Stimulated activated CD4-positive, alpha-beta T cell treated with anti-CD3 and anti-CD28 coated beads, Interleukin-4, amount 100 ng/mL, for 24 hours (primary cell): ENCODE results near the gene GIMAP8.
"Not testable (repeated sequence)": the region's sequence is repeated elsewhere in the genome, so short reads cannot be mapped to it uniquely, and the experiment has no call there.

Experiments used
- DNase-seq: peaks from one replicate; pipeline ENCODE4 v3.0.0-alpha.2; 2020

GIMAP8 gene

DNA sequence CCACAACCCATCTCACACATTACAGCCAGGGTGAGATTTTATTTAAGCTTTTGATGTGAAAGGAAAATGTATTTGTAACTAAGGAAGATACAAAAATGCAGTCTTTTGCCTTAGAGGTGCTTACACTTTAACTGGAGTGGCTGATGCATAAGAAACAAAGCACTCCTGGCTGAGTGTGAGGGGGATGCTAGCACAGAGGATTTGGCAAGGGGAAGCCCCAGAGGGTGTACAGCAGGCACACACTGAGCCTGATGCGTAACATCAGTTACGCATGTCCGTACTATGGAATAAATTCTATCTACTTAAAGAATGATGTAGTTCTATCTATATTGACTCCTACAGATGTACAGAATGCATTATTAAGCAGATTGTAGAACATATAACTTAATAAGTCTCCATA, 17.8 kb downstream of the GIMAP8 start:
- DNase-seq = peak; percentile 40

DNA sequence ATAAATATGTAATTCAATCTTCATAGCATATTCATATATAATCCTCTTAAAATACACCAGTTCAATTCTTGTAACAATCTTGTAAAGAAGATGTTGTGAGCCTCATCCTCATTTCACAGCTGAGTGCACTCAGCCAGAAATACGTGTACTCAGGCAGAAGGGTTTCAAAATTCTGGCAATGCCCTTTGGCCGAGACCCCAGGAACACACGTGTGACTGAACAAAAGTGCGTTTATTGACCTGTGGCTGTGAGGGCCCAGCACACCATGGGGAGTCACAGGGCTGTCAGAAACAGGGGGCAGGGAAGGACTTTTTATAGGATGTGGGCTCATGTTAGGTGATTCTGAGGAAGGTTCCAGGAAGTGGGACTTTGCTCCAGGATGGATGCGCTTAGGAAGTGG, 21.5 kb downstream of the GIMAP8 start:
- DNase-seq = no peak

GRCh38 chr7:150473902-150474301, 23.5 kb downstream of the GIMAP8 start:
- no peak for DNase-seq

DNA sequence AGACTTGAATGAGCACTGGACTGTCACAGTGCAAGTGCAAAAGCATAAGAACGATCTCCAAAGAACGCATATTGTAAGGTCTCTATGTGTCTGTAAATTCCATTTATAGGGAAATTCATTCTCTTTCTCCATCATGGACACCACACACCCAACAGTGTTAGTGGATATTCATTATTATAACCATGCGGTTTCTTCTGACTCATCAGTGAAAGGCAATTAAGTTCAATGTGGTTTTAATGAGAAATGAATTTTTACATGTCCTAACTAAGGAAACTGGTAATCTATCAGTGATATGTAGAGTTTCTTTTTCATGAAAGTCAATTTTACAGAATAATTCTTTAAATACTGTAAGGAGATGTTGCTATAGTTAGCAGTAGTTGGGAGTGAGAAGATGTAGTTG, 25.9 kb downstream of the GIMAP8 start:
- no peak for DNase-seq

DNA sequence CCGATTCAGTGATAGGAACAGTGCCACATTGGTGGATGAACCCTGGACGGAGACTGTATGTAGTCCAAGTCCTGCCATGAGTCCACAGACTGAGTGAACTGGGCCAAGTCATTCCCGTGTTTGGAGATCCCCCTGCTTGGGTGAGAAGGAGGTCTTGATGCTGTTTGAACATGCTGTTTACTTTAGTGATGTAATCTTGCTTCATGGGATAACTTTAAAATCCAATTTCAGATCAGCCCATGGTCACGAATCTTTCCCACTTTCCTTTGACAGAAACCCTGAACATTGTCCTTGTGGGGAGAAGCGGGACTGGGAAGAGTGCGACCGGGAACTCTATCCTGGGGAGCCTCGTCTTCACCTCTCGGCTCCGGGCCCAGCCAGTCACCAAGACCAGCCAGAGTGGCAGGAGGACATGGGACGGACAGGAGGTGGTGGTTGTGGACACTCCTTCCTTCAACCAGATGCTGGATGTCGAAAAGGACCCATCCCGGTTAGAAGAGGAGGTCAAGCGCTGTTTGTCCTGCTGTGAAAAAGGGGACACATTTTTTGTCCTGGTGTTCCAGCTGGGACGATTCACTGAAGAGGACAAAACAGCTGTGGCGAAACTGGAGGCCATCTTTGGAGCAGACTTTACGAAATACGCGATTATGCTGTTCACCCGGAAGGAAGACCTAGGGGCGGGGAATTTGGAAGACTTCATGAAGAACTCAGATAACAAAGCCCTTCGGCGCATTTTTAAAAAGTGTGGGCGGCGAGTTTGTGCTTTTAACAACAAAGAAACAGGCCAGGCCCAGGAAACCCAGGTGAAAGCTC, 26.6 kb downstream of the GIMAP8 start:
- no peak for DNase-seq

GRCh38 chr7:150479023-150479716, 28.7 kb downstream of the GIMAP8 start:
- peak; percentile 38 for DNase-seq

GRCh38 chr7:150481186-150481920, 30.9 kb downstream of the GIMAP8 start:
- peak; percentile 37 for DNase-seq

- no peak for DNase-seq
Measured at GRCh38 chr7:150481922-150482321, 31.5 kb downstream of the GIMAP8 start.

DNA sequence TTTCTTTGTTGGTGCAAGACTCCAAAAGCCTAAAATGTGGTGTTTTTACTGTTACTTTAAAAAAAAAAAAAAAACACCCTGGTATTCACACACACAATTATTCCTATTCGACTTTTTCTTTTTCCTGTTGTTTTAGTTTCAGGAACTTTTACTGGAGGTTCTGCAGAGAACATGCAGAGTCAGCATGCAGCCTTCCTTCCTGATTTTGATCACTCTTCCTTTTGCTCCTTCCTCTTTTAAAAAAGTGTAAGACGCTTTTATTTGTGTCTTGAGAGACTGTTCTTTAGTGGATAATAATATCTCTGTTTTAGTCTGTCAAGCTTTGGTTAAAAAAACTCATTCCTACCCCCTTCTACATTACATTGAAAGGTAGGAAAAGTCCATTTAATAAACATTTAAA, 33.1 kb downstream of the GIMAP8 start:
- DNase-seq = not testable (repeated sequence)

GRCh38 chr7:150484071-150484470, 33.6 kb downstream of the GIMAP8 start:
- DNase-seq = not testable (repeated sequence)

DNA sequence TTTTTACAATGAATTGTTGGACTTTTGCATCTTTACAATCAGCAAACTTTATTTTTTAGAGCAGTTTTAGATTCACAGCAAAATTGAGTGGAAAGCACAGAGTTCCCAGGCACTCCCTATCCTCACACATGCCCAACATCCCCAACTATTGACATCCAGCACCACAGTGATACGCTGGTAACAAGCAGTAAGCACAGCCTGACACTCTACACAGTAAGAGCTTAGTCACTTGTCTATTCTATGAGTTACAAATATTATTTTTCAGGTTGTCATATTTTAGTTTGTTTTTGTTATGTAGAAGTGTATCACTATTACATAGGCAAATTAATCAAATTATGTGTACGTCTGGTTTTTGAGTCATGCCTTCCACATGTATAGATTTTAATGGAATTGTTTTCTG, 37.2 kb downstream of the GIMAP8 start:
- no peak for DNase-seq

DNA sequence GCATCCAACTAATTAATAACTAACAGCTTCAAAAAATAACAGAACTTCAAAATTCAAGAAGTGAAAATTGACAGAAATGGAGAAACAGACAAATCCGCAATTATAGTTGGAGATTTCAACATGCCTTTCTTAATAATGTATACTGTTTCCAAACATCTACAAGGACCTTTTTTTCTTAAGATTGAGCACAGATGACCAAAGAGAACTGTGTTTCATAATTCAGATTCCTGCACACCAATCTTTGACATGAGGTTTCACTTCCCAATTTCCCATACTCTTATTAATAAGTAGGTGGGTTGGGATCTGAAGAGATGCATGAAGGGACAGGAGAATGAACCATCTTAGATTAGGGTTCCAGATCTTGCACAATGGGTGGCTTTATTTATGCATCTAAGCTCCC, 39.4 kb downstream of the GIMAP8 start:
- DNase-seq = no peak

DNA sequence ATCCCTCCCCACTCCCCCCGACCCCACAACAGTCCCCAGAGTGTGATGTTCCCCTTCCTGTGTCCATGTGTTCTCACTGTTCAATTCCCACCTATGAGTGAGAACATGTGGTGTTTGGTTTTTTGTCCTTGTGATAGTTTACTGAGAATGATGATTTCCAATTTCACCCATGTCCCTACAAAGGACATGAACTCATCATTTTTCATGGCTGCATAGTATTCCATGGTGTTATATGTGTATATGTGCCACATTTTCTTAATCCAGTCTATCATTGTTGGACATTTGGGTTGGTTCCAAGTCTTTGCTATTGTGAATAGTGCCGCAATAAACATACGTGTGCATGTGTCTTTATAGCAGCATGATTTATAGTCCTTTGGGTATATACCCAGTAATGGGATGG, 43.0 kb downstream of the GIMAP8 start:
- not testable (repeated sequence) for DNase-seq

GRCh38 chr7:150502519-150502918, 52.1 kb downstream of the GIMAP8 start:
- no peak for DNase-seq

DNA sequence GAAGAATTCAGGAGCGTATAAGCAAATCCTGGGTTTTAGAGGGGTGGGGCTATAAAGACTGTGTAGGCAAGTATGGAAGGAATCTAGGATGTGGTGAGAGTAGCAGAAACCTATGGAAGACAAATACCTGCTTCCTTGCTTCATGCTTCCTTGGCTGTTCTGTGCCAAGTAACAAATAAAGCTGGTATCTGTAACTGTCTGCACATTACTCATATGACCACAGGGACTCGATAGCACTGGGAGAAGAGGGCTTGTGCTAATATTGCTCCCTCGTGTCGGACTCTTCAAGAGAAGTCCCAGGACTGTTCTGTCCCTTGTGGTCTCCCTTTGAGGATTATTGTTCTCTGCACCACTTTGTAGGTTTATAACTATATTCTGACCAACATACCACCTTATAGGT, 52.7 kb downstream of the GIMAP8 start:
- DNase-seq = no peak

- DNase-seq = peak; percentile 46
Measured at GRCh38 chr7:150503581-150503980, 53.2 kb downstream of the GIMAP8 start.

DNA sequence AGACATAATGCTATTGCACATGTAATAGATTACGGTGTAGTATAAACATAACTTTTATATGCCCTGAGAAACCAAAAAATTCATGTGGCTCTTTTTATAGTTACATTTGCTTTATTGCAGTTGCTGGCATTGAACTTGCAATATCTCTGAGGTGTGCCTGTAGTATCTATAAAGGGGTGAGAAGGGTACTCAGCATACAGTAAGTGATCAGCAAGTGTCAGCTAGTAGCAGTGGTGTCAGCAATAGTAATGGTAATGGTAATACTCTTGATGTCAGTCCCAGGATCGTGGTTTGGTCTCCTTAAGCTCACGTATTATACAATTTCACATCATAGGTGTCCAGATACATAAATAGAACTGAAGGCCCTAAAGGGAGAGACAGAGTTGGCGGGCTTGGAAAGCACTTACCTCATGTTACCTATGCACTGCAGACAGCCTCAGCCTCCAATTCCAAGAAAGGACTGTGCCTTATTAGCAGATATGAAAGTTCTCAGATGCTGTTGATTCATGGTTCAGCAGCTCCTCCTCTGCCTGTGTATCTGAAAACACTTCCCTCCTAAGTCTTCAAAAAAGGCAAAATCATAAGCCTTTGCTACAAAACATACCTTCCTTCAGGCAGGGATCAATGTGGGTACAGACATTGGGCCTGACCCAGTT, 57.6 kb downstream of the GIMAP8 start:
- peak; percentile 33 for DNase-seq

- DNase-seq = no peak
Measured at GRCh38 chr7:150511048-150511447, 60.6 kb downstream of the GIMAP8 start.

- DNase-seq = no peak
Measured at GRCh38 chr7:150513758-150514157, 63.3 kb downstream of the GIMAP8 start.

DNA sequence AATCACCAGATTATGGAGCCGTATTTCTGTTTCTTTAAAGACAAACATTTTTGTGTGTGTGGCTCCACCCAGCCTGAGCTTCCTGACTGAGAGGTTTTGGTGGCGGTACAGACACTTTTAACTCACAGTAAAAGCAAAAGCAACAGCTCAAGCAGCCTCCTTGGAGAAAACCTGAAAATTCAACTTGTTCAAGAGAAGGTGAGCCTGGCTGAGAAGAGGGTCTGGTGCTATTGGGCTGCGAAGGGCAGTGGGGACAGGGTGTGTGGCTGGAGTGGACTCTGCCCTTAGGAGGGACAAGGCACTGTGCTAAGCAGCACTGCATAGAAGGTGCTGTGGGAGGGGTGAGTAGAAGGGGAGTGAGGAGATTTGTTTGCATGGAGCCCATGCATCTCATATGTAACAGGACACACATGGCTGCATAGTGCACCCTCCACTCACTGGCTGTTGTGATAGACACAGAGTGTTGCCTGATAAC, 64.4 kb downstream of the GIMAP8 start, which contains the start of gene GIMAP7:
Gene GIMAP7 (plus strand): TSS at position 125 of the 475 bp plus-strand sequence. CDS start 5,103 bp downstream, outside the sequence.
- peak; percentile 63 for DNase-seq

GRCh38 chr7:150515248-150516147, 65.1 kb downstream of the GIMAP8 start:
- no peak for DNase-seq
